DMS79 (cell line): ENCODE measurements around the gene CSRP1.
"Not testable (repeated sequence)": the region's sequence is repeated elsewhere in the genome, so short reads cannot be mapped to it uniquely, and the experiment has no call there.

Source experiments
- DNase-seq: peaks from one replicate; lab custom pipeline; 2025; lab: John Stamatoyannopoulos, UW

The CSRP1 gene

GRCh38 chr1:201537891-201538611 lies 31.1 kb upstream of the CSRP1 start:
- no peak for DNase-seq

GRCh38 chr1:201537467-201537866 lies 30.5 kb upstream of the CSRP1 start:
- DNase-seq = no peak

- DNase-seq = no peak
Observed at GRCh38 chr1:201537028-201537427, 30.1 kb upstream of the CSRP1 start.

- DNase-seq = no peak
Observed at GRCh38 chr1:201536558-201536957, 29.6 kb upstream of the CSRP1 start.

GRCh38 chr1:201535919-201536245 lies 29.0 kb upstream of the CSRP1 start:
- no peak for DNase-seq

- no peak for DNase-seq
Observed at GRCh38 chr1:201535046-201535918, 28.4 kb upstream of the CSRP1 start.

- DNase-seq = no peak
Observed at GRCh38 chr1:201533836-201534235, 26.9 kb upstream of the CSRP1 start.

- DNase-seq = no peak
Observed at GRCh38 chr1:201531551-201532425, 24.9 kb upstream of the CSRP1 start.

GRCh38 chr1:201530741-201531531 lies 24.0 kb upstream of the CSRP1 start:
- no peak for DNase-seq

- DNase-seq = no peak
Observed at GRCh38 chr1:201528631-201529252, 21.8 kb upstream of the CSRP1 start.

- no peak for DNase-seq
Observed at GRCh38 chr1:201527879-201528278, 21.0 kb upstream of the CSRP1 start.

GRCh38 chr1:201525193-201525778 lies 18.4 kb upstream of the CSRP1 start:
- DNase-seq = no peak

GRCh38 chr1:201520046-201520575 lies 13.2 kb upstream of the CSRP1 start:
- not testable (repeated sequence) for DNase-seq

GRCh38 chr1:201518071-201518470 lies 11.1 kb upstream of the CSRP1 start:
- no peak for DNase-seq

GRCh38 chr1:201517631-201518030 lies 10.7 kb upstream of the CSRP1 start:
- DNase-seq = no peak

GRCh38 chr1:201516511-201517127 lies 9.7 kb upstream of the CSRP1 start:
- no peak for DNase-seq

- DNase-seq = no peak
Observed at GRCh38 chr1:201515895-201516294, 9.0 kb upstream of the CSRP1 start.

- DNase-seq = no peak
Observed at GRCh38 chr1:201515062-201515750, 8.3 kb upstream of the CSRP1 start.

GRCh38 chr1:201514466-201514865 lies 7.5 kb upstream of the CSRP1 start:
- no peak for DNase-seq
